GM12878 (cell line): Measurements from ENCODE around the gene HS1BP3. TPM values are rescaled to one million over a fixed set of nuclear protein-coding genes. Genes with fewer than 3 reads are reported as not detected.

Experiments
- E2F8 ChIP-seq: fragments of 450-650 bp; IDR thresholded peaks from 2 replicates; pipeline ENCODE4 v1.6.1; 2018; ENCODE audit warnings: mild to moderate bottlenecking, low read depth, moderate library complexity; ENCODE audit not compliant: partially characterized antibody
- GATAD2B ChIP-seq: fragments of 450-650 bp; conservative IDR thresholded peaks from 2 replicates; pipeline ENCODE4 v1.6.1; 2017; ENCODE audit warnings: low read depth, mild to moderate bottlenecking, moderate library complexity
- HDAC6 ChIP-seq: fragments of 200-600 bp; sonication (generic); IDR thresholded peaks from one replicate; pipeline ENCODE4 v1.8.0; 2017; ENCODE audit warnings: antibody characterized with exemption; ENCODE audit not compliant: unreplicated experiment
- IRF5 ChIP-seq: fragments of 450-650 bp; IDR thresholded peaks from 2 replicates; pipeline ENCODE4 v1.6.1; 2017; ENCODE audit warnings: borderline replicate concordance
- JUNB ChIP-seq: IDR thresholded peaks from 2 replicates; pipeline ENCODE4 v1.6.1; 2016; ENCODE audit warnings: antibody characterized with exemption, mild to moderate bottlenecking
- MXI1 ChIP-seq: fragments of 150-350 bp; IDR thresholded peaks from 2 replicates; pipeline ENCODE4 v1.6.1; 2011; ENCODE audit warnings: low read depth, mild to moderate bottlenecking, inconsistent platforms, low read length, improper control_type of control experiment
- NBN ChIP-seq: fragments of 450-650 bp; IDR thresholded peaks from 2 replicates; pipeline ENCODE4 v1.6.1; 2016
- RB1 ChIP-seq: fragments of 450-650 bp; formaldehyde crosslinking; IDR thresholded peaks from 2 replicates; pipeline ENCODE4 v1.6.1; 2017; ENCODE audit warnings: mild to moderate bottlenecking, borderline replicate concordance
- RELA ChIP-seq: fragments of 450-650 bp; IDR thresholded peaks from 2 replicates; pipeline ENCODE4 v1.8.0; 2014; ENCODE audit warnings: borderline replicate concordance; ENCODE audit not compliant: partially characterized antibody
- TCF3 ChIP-seq: IDR thresholded peaks from 2 replicates; pipeline ENCODE4 v1.6.1; 2012; ENCODE audit warnings: low read depth, mild to moderate bottlenecking, low read length, borderline replicate concordance; ENCODE audit not compliant: insufficient read depth
- YBX1 ChIP-seq: fragments of 450-650 bp; IDR thresholded peaks from 2 replicates; pipeline ENCODE4 v1.6.1; 2016; ENCODE audit warnings: antibody characterized with exemption
- YY1 ChIP-seq: IDR thresholded peaks from 2 replicates; pipeline ENCODE4 v1.6.1; 2011; ENCODE audit warnings: low read depth, mild to moderate bottlenecking, low read length
- ZZZ3 ChIP-seq: IDR thresholded peaks from 2 replicates; pipeline ENCODE4 v1.6.1; 2011; ENCODE audit warnings: low read depth; ENCODE audit not compliant: control insufficient read depth, insufficient read length
- polyA plus RNA-seq, 11 experiments: library from polyadenylated mRNA; depleted of rRNA in 4 of 11; unstranded in 6 of 11; stranded (reverse) in 5 of 11; fragments of >200 nt; fragmentation: Nextera tagmentation in 4 of 11; fragmentation: Illumina TruSeq in 1 of 11; extraction: Ambion mirVana in 4 of 11; extraction: Trizol in 1 of 11; gene quantifications; 1 replicate in 1 of 11; 2 replicates in 10 of 11; pipeline versions ENCODE4 v1.2.1 to v1.2.3, GENCODE V29; 2011 to 2016; ENCODE audit warnings: inconsistent platforms in 2 of 11, missing spikeins in 2 of 11, low read depth in 1 of 11
- total RNA-seq, 4 experiments: library from RNA; depleted of rRNA in 3 of 4; stranded (reverse); fragments of >200 nt in 3 of 4; fragmentation: Illumina TruSeq in 1 of 4; extraction: Trizol in 1 of 4; gene quantifications; 2 replicates each; pipeline versions ENCODE4 v1.2.1 to v1.2.3, GENCODE V29; 2013 to 2021

The HS1BP3 gene
- total and polyA plus RNA-seq, 10 of the 15 experiments (the other 5 are each of a cell fraction or from before 2014, with no cell fraction given) = 0.47 to 7.2 (median 4.6) TPM

- TF ChIP-seq MXI1 (no peak), RELA (no peak), YY1 (no peak), IRF5 (no peak), YBX1 (no peak), JUNB (no peak), RB1 (no peak), HDAC6 (no peak), GATAD2B (no peak), NBN (no peak), ZZZ3 (no peak), TCF3 (no peak), E2F8 (no peak)
Observed at GRCh38 chr2:20648831-20649230, 2.1 kb downstream of the HS1BP3 start (continued).
